HepG2 (cell line): ENCODE data around the gene RSPH9. TPM values are rescaled to one million over a fixed set of nuclear protein-coding genes. Genes with fewer than 3 reads are reported as not detected.
A peak's percentile ranks its signal among the peaks of the same experiment; 100 is the strongest.
"Not testable (repeated sequence)": the region's sequence is repeated elsewhere in the genome, so short reads cannot be mapped to it uniquely, and the experiment has no call there.

Experiments used
- ATAC-seq: fragments of 200-7000 bp; cut with Tn5 transposase; 3 replicates; pipeline ENCODE4 v1.9.1; 2020; ENCODE audit warnings: mild to moderate bottlenecking, moderate library complexity
- BruUV-seq: library from RNA; stranded (reverse); fragments of 400-500 nt; replicated peaks from 2 replicates; lab custom pipeline; 2021; lab: Mats Ljungman, UMichigan
- CTCF ChIA-PET: fragments of 300-600 bp; formaldehyde crosslinking; extraction: SDS; loops from one replicate; lab custom pipeline; 2021; ENCODE audit warnings: low total read pairs, inconsistent platforms, low intra/inter-chr PET ratio; lab: Yijun Ruan, JAX
- POLR2A ChIA-PET: fragments of 350-600 bp; sonication (Branson Sonifier 250); formaldehyde crosslinking; loops from one replicate; lab custom pipeline; 2020; ENCODE audit warnings: antibody characterized with exemption, inconsistent platforms; lab: Yijun Ruan, JAX
- DNase-seq: peaks from one replicate; pipeline ENCODE4 v3.0.0-alpha.2; 2015; ENCODE audit warnings: low spot score
- FAIRE-seq: peaks from 3 replicates; lab custom pipeline; 2011; peaks lifted over from hg19 to GRCh38; lab: Jason Lieb, UNC
- H2AFZ ChIP-seq: one replicate; pipeline ENCODE4 v1.6.1; 2011; ENCODE audit warnings: low read length, inconsistent platforms
- H3K27ac ChIP-seq: fragments of 300-600 bp; 3 replicates; pipeline ENCODE4 v1.8.0; 2011; ENCODE audit warnings: mixed run types, mild to moderate bottlenecking, mixed read lengths, low read length, inconsistent platforms; ENCODE audit not compliant: insufficient read depth; ENCODE audit errors: extremely low read length
- H3K27me3 ChIP-seq, 2 experiments: fragments of 200-600 bp in 1 of 2; 2 replicates in 1 of 2; 3 replicates in 1 of 2; pipeline versions ENCODE4 v1.6.0 to v1.8.0; 2011; ENCODE audit warnings: low read length in 2 of 2, mild to moderate bottlenecking in 2 of 2, moderate library complexity in 2 of 2, inconsistent platforms in 1 of 2; ENCODE audit not compliant: insufficient read depth in 2 of 2, control insufficient read depth in 1 of 2
- H3K36me3 ChIP-seq, 2 experiments: fragments of 200-600 bp in 1 of 2; replicated peaks in 1 of 2; 2 replicates in 1 of 2; 3 replicates in 1 of 2; pipeline versions ENCODE4 v1.5.1 to v1.8.0; 2011; ENCODE audit warnings: low read length in 2 of 2, inconsistent platforms in 1 of 2; ENCODE audit not compliant: insufficient read depth in 2 of 2, control insufficient read depth in 1 of 2
- H3K4me1 ChIP-seq: 2 replicates; pipeline ENCODE4 v1.5.1; 2012; ENCODE audit warnings: low read length, inconsistent platforms; ENCODE audit not compliant: insufficient read depth
- H3K4me2 ChIP-seq: 2 replicates; pipeline ENCODE4 v1.6.0; 2011; ENCODE audit warnings: low read depth, low read length, inconsistent platforms
- H3K4me3 ChIP-seq, 3 experiments: fragments of 200-600 bp in 1 of 3; sonication (generic), shearing (Covaris generic) in 1 of 3; replicated peaks in 1 of 3; 2 replicates each; pipeline ENCODE4 v1.5.1; 2011 to 2016; ENCODE audit warnings: low read length in 3 of 3, inconsistent platforms in 2 of 3, low read depth in 2 of 3, mild to moderate bottlenecking in 2 of 3, control low read depth in 1 of 3, mixed read lengths in 1 of 3; ENCODE audit not compliant: insufficient read depth in 1 of 3
- H3K79me2 ChIP-seq: one replicate; pipeline ENCODE4 v1.6.1; 2011; ENCODE audit warnings: low read length, inconsistent platforms; ENCODE audit not compliant: insufficient read depth
- H3K9ac ChIP-seq: 2 replicates; pipeline ENCODE4 v1.6.0; 2011; ENCODE audit warnings: mild to moderate bottlenecking, low read depth, low read length, inconsistent platforms; ENCODE audit not compliant: insufficient read depth
- H3K9me3 ChIP-seq: 2 replicates; pipeline ENCODE4 v1.5.1; 2012; ENCODE audit warnings: mild to moderate bottlenecking, low read length
- H4K20me1 ChIP-seq: 2 replicates; pipeline ENCODE4 v1.6.0; 2011; ENCODE audit warnings: inconsistent platforms, mild to moderate bottlenecking, low read length, moderate library complexity; ENCODE audit not compliant: insufficient read depth
- AKAP8 ChIP-seq: sonication (generic); formaldehyde crosslinking; IDR thresholded peaks from 2 replicates; pipeline ENCODE4 v1.5.1; 2020; ENCODE audit warnings: mild to moderate bottlenecking, missing genetic modification reagents
- SP4 ChIP-seq: sonication (generic); formaldehyde crosslinking; IDR thresholded peaks from 2 replicates; pipeline ENCODE4 v1.8.1; 2023; ENCODE audit warnings: mild to moderate bottlenecking, missing genetic modification reagents
- ZNF784 ChIP-seq: sonication (generic); formaldehyde crosslinking; IDR thresholded peaks from 2 replicates; pipeline ENCODE4 v1.5.1; 2020; ENCODE audit warnings: missing genetic modification reagents, mild to moderate bottlenecking, borderline replicate concordance
- WGBS: methylation state at CpG from one replicate; pipeline ENCODE4 v1.1.6; 2017; ENCODE audit warnings: low lambda C conversion rate; 5-methylcytosine and 5-hydroxymethylcytosine counted together
- in situ Hi-C: cut with HindIII; loops from 2 replicates; pipeline ENCODE4 v1.10.0; 2017; ENCODE audit warnings: low pct_unique_long_range_greater_than_20kb; ENCODE audit not compliant: extremely low pct_ligation_motif_present
- intact Hi-C: fragments of 100-400 bp; cut with micrococcal nuclease; formaldehyde crosslinking; loops from one replicate; pipeline ENCODE4 v1.10.0; 2022; ENCODE audit not compliant: unreplicated experiment
- polyA plus RNA-seq, 8 experiments: library from polyadenylated mRNA; depleted of rRNA in 3 of 8; stranded (reverse) in 7 of 8; unstranded in 1 of 8; fragments of >200 nt; fragmentation: Illumina TruSeq in 4 of 8; extraction: Trizol in 4 of 8; gene quantifications; 2 replicates each; pipeline versions ENCODE4 v1.2.1 to v1.2.3, GENCODE V29; 2011 to 2016; ENCODE audit warnings: low read depth in 4 of 8, missing spikeins in 1 of 8, mixed read lengths in 1 of 8; ENCODE audit not compliant: insufficient read depth in 1 of 8
- total RNA-seq, 5 experiments: library from RNA; depleted of rRNA; stranded (reverse); fragments of >200 nt; fragmentation: Illumina TruSeq; extraction: Trizol; gene quantifications; 2 replicates each; pipeline ENCODE4 v1.2.3, GENCODE V29; 2016; ENCODE audit warnings: low read depth in 1 of 5
- TF ChIP-seq, protein P1 (sequence below): sonication (generic); formaldehyde crosslinking; IDR thresholded peaks from 2 replicates; pipeline ENCODE4 v1.8.0; 2022; ENCODE audit warnings: mild to moderate bottlenecking, missing genetic modification reagents

Gene RSPH9
- total and polyA plus RNA-seq, 2 of the 13 experiments (the other 11 are each of a cell fraction or from before 2014, with no cell fraction given) = 0.04 TPM; not detected in 1

- TF ChIP-seq, protein P1, sequence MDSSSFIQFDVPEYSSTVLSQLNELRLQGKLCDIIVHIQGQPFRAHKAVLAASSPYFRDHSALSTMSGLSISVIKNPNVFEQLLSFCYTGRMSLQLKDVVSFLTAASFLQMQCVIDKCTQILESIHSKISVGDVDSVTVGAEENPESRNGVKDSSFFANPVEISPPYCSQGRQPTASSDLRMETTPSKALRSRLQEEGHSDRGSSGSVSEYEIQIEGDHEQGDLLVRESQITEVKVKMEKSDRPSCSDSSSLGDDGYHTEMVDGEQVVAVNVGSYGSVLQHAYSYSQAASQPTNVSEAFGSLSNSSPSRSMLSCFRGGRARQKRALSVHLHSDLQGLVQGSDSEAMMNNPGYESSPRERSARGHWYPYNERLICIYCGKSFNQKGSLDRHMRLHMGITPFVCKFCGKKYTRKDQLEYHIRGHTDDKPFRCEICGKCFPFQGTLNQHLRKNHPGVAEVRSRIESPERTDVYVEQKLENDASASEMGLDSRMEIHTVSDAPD = no peak
- TF ChIP-seq SP4 = no peak
Observed at GRCh38 chr6:43630980-43631619, 13.7 kb upstream of the RSPH9 start (continued).

GRCh38 chr6:43633002-43633401, 11.8 kb upstream of the RSPH9 start:
- POLR2A ChIA-PET, H3K36me3 ChIP-seq, H3K4me2 ChIP-seq, H2AFZ ChIP-seq, DNase-seq, H3K4me3 ChIP-seq, H3K9ac ChIP-seq, ATAC-seq, H3K9me3 ChIP-seq, H3K27me3 ChIP-seq, BruUV-seq, H4K20me1 ChIP-seq, FAIRE-seq, CTCF ChIA-PET, intact Hi-C loops, H3K27ac ChIP-seq, in situ Hi-C loops: not testable (repeated sequence)
- peaks cover 40% of the 10 kb centered on the region for H3K4me1 ChIP-seq
- WGBS = 90% methylated on average over 7 of the region's 7 CpGs
- H3K79me2 ChIP-seq = peaks cover 29% of the 10 kb centered on the region

DNA sequence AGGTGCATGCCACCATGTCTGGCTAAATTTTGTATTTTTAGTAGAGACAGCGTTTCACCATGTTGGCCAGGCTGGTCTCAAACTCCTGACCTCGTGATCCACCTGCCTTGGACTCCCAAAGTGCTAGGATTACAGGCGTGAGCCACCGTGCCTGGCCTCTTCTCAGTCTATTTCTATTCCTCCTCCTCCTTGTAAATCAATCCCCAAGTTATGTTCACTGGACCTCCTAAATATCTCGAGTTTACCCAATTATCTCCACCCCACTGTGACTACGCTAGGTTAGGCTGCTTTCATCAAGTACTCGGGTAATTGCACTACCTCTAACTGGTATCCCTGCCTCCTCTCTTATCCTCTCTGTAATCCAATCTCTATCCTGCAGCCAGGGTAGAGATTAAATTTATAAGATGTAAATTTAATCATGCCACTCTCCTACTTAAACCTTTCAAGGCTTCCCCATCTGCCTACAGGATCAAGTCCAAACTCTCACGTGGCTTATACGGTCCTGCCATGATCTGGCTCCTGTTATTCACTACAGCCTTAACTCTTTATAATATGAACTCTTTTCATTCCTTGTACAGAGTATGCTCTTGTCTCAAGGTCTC, 10.0 kb upstream of the RSPH9 start:
- H3K4me2 ChIP-seq = peak overlapping the region; percentile 98
- ATAC-seq (no peak), FAIRE-seq (no peak), DNase-seq (no peak)
- H3K27me3 ChIP-seq = no peaks in the 10 kb centered on the region; a peak in 1 of 5 replicates
- peak overlapping the region; percentile 68 for H3K27ac ChIP-seq
- ChIA-PET POLR2A (interaction anchor here (0.6 to 2.6 kb wide), 21 partner anchors 8 to 558 kb away, joined by 3 to 32 read pairs (median 3); partner anchors contain the start of genes POLH, RSPH9, VEGFA and XPO5), CTCF (no interaction called here)
- peaks cover 52% of the 10 kb centered on the region for H3K4me1 ChIP-seq
- peak overlapping the region; percentile 91; the same call in 1 of the 2 replicates for H3K9ac ChIP-seq
- 80% methylated on average over 9 of the region's 9 CpGs for WGBS
- H3K9me3 ChIP-seq = no peaks in the 10 kb centered on the region
- H4K20me1 ChIP-seq = no peaks in the 10 kb centered on the region
- peaks cover 2 to 12% of the 10 kb centered on the region in 2 experiments; a peak in 4 of 5 replicates for H3K36me3 ChIP-seq
- BruUV-seq = no TSS peak
- peaks cover 30% of the 10 kb centered on the region for H3K79me2 ChIP-seq
- H3K4me3 ChIP-seq = peak overlapping the region in 1 of 3 experiments; percentile 98; a peak in 1 of 6 replicates
- H2AFZ ChIP-seq = peak overlapping the region; percentile 74
- TF ChIP-seq AKAP8 (0 out of 2 replicates have a peak, but pooled peaks have one; percentile 4), ZNF784 (CRISPR knock-in tag) (no peak)
- intact Hi-C loops (no loop called here), in situ Hi-C loops (no loop called here)
